Nephron (organoid): Measurements from ENCODE around the gene S100A16.
A peak's percentile ranks its signal among the peaks of the same experiment; 100 is the strongest.
"Not testable (repeated sequence)": the region's sequence is repeated elsewhere in the genome, so short reads cannot be mapped to it uniquely, and the experiment has no call there.

Experiments
- H3K27ac Mint-ChIP-seq, 3 experiments: 2 replicates each; pipeline ENCODE4 v1.8.0; 2020; ENCODE audit warnings: mixed read lengths in 3 of 3, mild to moderate bottlenecking in 2 of 3, moderate library complexity in 1 of 3
- H3K27me3 Mint-ChIP-seq: 2 replicates; pipeline ENCODE4 v1.8.0; 2021; ENCODE audit warnings: low read depth, mild to moderate bottlenecking, moderate library complexity, mixed read lengths
- H3K36me3 Mint-ChIP-seq: 2 replicates; pipeline ENCODE4 v1.8.0; 2020; ENCODE audit warnings: low read depth, mixed read lengths
- H3K4me1 Mint-ChIP-seq: 2 replicates; pipeline ENCODE4 v1.8.0; 2020; ENCODE audit warnings: mixed read lengths
- H3K4me3 Mint-ChIP-seq, 3 experiments: 2 replicates each; pipeline ENCODE4 v1.8.0; 2020; ENCODE audit warnings: mild to moderate bottlenecking in 3 of 3, mixed read lengths in 3 of 3, moderate library complexity in 2 of 3
- H3K9me3 Mint-ChIP-seq: 2 replicates; pipeline ENCODE4 v1.8.0; 2020; ENCODE audit warnings: mixed read lengths
- TF ChIP-seq, protein P1 (sequence below), 3 experiments: fragments of 200-600 bp; sonication (generic); IDR thresholded peaks; one replicate each; pipeline ENCODE4 v1.5.0; 2021; ENCODE audit warnings: antibody characterized with exemption in 3 of 3; ENCODE audit not compliant: unreplicated experiment in 3 of 3

Gene S100A16

DNA sequence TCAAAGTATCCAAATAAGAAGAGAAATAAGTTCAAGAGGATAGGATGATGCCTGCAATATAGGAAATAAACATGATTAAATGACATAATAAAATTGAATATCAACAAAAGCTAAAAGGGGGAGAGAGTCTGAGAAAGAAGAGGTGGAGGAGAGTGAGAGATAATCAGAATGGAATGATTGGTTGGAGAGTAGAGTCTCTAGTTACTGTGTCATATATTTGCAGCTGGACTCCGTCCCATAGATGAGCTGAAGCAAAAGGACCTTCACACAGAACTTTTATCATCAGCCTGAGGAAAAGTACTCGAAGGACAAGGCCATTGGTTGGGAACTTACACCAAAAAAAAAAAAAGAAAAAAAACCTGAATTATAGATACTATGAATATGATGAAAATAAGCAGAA is 24.5 kb downstream of the S100A16 start:
- H3K4me1 Mint-ChIP-seq: peaks cover 13% of the 10 kb centered on the region
- no peaks in the 10 kb centered on the region for H3K9me3 Mint-ChIP-seq
- H3K36me3 Mint-ChIP-seq: no peaks in the 10 kb centered on the region
- TF ChIP-seq, protein P1, sequence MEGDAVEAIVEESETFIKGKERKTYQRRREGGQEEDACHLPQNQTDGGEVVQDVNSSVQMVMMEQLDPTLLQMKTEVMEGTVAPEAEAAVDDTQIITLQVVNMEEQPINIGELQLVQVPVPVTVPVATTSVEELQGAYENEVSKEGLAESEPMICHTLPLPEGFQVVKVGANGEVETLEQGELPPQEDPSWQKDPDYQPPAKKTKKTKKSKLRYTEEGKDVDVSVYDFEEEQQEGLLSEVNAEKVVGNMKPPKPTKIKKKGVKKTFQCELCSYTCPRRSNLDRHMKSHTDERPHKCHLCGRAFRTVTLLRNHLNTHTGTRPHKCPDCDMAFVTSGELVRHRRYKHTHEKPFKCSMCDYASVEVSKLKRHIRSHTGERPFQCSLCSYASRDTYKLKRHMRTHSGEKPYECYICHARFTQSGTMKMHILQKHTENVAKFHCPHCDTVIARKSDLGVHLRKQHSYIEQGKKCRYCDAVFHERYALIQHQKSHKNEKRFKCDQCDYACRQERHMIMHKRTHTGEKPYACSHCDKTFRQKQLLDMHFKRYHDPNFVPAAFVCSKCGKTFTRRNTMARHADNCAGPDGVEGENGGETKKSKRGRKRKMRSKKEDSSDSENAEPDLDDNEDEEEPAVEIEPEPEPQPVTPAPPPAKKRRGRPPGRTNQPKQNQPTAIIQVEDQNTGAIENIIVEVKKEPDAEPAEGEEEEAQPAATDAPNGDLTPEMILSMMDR (IDR thresholded peaks at IDR 0.05; ENCODE audit: unreplicated experiment in 3 of 3): no peak
- H3K27me3 Mint-ChIP-seq: no peaks in the 10 kb centered on the region
- H3K4me3 Mint-ChIP-seq: no peak overlapping the region
- no peak overlapping the region for H3K27ac Mint-ChIP-seq

DNA sequence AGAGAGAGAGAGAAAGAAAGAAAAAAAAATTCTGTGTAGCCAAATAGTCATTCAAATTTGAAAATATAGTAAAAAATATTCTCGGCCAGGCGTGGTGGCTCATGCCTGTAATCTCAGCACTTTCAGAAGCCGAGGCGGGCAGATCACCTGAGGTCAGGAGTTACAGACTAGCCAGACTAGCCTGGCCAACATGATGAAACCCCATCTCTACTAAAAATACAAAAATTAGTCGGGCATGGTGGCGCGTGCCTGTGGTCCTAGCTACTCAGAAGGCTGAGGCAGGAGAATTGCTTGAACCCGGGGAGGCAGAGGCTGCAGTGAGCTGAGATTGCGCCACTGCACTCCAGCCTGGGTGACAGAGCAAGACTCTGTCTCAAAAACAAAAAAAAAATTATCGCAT is 24.9 kb downstream of the S100A16 start:
- H3K4me1 Mint-ChIP-seq: peaks cover 12% of the 10 kb centered on the region
- not testable (repeated sequence) for H3K27me3 Mint-ChIP-seq, H3K27ac Mint-ChIP-seq, H3K9me3 Mint-ChIP-seq, H3K36me3 Mint-ChIP-seq, H3K4me3 Mint-ChIP-seq

DNA sequence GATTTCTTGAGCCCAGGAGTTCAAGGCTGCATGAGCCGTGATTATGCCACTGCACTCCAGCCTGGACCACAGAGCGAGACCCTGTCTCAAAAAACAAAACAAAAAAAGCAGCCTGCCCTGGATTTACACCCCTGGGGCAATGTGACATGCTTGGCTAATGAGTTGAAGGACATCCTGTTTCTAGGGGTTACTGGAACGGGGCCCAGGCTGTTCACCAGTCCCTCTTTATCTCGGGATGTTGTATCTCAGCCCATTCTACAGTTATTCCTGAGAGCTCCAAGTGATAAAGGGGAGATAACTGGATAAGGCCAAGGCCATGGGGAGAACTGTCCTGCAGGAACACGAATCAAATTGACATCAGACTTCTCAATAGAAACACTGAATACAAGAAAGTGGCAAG is 25.6 kb downstream of the S100A16 start:
- Mint-ChIP-seq H3K36me3 (no peaks in the 10 kb centered on the region), H3K27ac (no peak overlapping the region), H3K27me3 (no peaks in the 10 kb centered on the region), H3K4me3 (no peak overlapping the region), H3K4me1 (peaks cover 5% of the 10 kb centered on the region), H3K9me3 (no peaks in the 10 kb centered on the region)
- TF ChIP-seq, protein P1 (IDR thresholded peaks at IDR 0.05; ENCODE audit: unreplicated experiment in 3 of 3): no peak

DNA sequence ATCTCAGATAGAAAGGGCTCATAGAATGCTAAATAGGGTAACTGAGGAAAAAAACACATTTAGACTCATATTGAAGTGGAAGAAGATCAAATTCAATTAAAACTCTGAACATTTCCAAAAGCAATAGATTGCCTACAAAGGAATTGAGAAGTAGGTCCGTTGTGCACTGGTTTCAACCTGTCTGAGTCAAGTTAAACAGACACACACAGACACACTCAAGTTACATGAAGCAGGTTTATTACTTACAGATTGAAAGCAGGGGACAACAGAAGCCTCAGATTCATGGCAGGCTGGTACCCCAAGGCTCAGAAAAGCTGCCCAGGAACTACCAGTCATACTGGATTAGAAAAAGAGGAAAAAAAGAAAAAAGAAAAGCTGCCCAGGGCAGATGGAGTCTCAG is 26.6 kb downstream of the S100A16 start:
- Mint-ChIP-seq H3K4me1 (peaks cover 5% of the 10 kb centered on the region), H3K27me3 (no peaks in the 10 kb centered on the region), H3K9me3 (no peaks in the 10 kb centered on the region), H3K27ac (peak overlapping the region in 2 of 3 experiments; percentile 12 to 17), H3K36me3 (no peaks in the 10 kb centered on the region), H3K4me3 (no peak overlapping the region)
- TF ChIP-seq, protein P1 (IDR thresholded peaks at IDR 0.05; ENCODE audit: unreplicated experiment in 3 of 3): no peak

DNA sequence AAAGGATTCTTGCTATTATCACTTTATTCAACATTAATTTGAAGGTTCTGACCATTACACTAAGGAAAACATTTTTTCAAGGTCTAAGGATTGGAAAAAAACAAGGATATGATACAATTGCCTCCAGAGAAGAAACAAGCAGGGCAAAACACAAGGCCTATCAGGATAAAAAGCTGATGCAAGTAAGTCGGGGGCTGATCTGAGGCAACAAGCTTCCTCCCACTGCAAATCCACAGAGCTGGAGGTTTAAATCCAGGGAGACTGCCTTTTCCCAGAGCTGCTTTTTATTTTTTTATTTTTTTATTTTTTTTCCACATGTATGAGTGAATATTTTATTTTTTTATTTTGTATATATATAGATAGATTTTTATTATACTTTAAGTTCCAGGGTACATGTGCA is 27.9 kb downstream of the S100A16 start:
- H3K4me3 Mint-ChIP-seq: no peak overlapping the region
- TF ChIP-seq, protein P1 (IDR thresholded peaks at IDR 0.05; ENCODE audit: unreplicated experiment in 3 of 3): no peak
- peak overlapping the region in 1 of 3 experiments; percentile 32 for H3K27ac Mint-ChIP-seq
- H3K36me3 Mint-ChIP-seq: no peaks in the 10 kb centered on the region
- peaks cover 5% of the 10 kb centered on the region for H3K4me1 Mint-ChIP-seq
- H3K9me3 Mint-ChIP-seq: no peaks in the 10 kb centered on the region
- no peaks in the 10 kb centered on the region for H3K27me3 Mint-ChIP-seq

DNA sequence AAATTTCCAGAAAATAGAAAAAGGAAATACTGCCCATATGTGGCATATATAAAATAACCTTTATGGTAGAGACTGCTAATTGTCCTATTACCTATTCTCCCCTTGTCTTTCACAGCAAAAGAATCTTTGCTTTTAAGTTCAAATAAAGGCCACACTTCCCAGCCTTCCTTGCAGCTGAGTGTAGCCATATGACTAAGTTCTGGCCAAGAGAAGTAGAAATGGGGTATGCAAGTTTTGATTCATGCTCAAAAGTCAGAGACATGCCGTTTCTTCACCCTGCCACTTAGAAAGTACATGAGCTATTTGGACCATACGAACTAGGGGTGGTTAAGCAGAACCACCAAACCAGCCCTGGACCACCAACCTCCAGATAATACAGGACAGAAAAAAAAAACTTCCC is 29.0 kb downstream of the S100A16 start:
- peaks cover 5% of the 10 kb centered on the region for H3K4me1 Mint-ChIP-seq
- H3K27me3 Mint-ChIP-seq: no peaks in the 10 kb centered on the region
- H3K27ac Mint-ChIP-seq: peak overlapping the region in 2 of 3 experiments; percentile 9 to 40
- H3K4me3 Mint-ChIP-seq: no peak overlapping the region
- TF ChIP-seq, protein P1 (IDR thresholded peaks at IDR 0.05; ENCODE audit: unreplicated experiment in 3 of 3): no peak
- H3K36me3 Mint-ChIP-seq: no peaks in the 10 kb centered on the region
- no peaks in the 10 kb centered on the region for H3K9me3 Mint-ChIP-seq

DNA sequence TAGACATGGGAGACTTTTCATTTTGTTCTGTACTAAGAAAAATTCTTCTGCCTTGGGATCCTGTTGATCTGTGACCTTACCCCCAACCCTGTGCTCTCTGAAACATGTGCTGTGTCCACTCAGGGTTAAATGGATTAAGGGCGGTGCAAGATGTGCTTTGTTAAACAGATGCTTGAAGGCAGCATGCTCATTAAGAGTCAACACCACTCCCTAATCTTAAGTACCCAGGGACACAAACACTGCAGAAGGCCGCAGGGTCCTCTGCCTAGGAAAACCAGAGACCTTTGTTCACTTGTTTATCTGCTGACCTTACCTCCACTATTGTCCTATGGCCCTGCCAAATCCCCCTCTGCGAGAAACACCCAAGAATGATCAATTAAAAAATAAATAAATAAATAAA is 29.4 kb downstream of the S100A16 start:
- H3K27ac Mint-ChIP-seq: peak overlapping the region in 1 of 3 experiments; percentile 70
- not testable (repeated sequence) for H3K27me3 Mint-ChIP-seq, H3K9me3 Mint-ChIP-seq, H3K4me1 Mint-ChIP-seq, H3K4me3 Mint-ChIP-seq, H3K36me3 Mint-ChIP-seq

DNA sequence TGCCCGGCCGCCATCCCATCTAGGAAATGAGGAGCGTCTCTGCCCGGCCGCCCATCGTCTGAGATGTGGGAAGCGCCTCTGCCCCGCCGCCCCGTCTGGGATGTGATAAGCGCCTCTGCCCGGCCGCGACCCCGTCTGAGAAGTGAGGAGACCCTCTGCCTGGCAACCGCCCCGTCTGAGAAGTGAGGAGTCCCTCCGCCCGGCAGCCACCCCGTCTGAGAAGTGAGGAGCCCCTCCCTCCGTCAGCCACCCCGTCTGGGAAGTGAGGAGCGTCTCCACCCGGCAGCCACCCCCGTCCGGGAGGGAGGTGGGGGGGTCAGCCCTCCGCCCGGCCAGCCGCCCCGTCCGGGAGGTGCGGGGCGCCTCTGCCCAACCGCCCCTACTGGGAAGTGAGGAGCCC is 30.1 kb downstream of the S100A16 start:
- H3K27ac Mint-ChIP-seq, H3K36me3 Mint-ChIP-seq, H3K4me1 Mint-ChIP-seq, H3K9me3 Mint-ChIP-seq, H3K27me3 Mint-ChIP-seq, H3K4me3 Mint-ChIP-seq: not testable (repeated sequence)
